HG03354 (cell line): Measurements from ENCODE around the gene PLAC8.
A peak's percentile ranks its signal among the peaks of the same experiment; 100 is the strongest.
"Not testable (repeated sequence)": the region's sequence is repeated elsewhere in the genome, so short reads cannot be mapped to it uniquely, and the experiment has no call there.

Experiments used
- ATAC-seq: cut with Tn5 transposase; IDR thresholded peaks from one replicate; pipeline ENCODE4 v1.9.1; 2021; ENCODE audit warnings: mild to moderate bottlenecking; ENCODE audit not compliant: unreplicated experiment, poor library complexity, severe bottlenecking

The PLAC8 gene, protein sequence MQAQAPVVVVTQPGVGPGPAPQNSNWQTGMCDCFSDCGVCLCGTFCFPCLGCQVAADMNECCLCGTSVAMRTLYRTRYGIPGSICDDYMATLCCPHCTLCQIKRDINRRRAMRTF

GRCh38 chr4:83114576-83114975, at the start of gene PLAC8:
TSS of gene PLAC8 (minus strand) at chr4:83114729. CDS start at chr4:83107921, 6,808 bp downstream.
- ATAC-seq: peak; percentile 42

DNA sequence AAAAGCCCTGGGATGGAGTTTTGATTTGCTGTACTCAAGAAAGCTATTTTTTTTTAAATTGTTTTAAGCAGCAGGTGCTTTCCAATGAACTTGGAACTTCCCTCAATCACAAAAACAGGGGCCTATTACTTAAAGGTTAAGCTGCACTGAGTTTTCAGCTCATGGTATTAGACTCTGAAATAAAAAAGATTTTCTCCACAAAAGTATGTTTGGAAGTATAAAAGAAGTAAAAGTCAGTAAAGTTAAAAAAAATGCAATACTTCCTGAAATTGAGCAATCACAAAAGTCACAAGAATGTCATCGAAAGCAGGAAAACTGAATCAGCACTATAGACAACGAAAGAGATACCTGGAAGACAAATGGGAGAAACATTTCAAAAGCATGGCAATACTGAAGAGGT, 38.9 kb upstream of the PLAC8 start:
- no peak for ATAC-seq

- no peak for ATAC-seq
Observed at GRCh38 chr4:83152746-83153145, 38.2 kb upstream of the PLAC8 start.

DNA sequence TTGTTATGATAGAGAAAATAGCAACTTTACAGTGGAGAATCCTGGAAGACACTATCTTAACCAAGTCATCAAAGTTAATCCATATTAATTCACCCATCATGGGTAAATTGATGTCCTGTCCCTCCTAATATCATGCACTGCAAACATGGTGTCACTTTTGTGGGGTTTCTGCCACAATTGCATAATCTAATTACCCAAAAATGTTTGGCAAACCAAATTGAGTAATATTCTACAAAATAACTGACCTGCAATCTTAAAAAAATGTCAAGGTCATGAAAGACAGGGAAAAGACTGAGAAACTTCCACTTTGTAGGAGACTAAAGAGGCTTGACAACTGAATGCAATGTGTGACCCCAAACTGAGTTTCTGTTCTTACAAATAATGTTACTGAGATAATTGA, 37.1 kb upstream of the PLAC8 start:
- ATAC-seq: no peak

GRCh38 chr4:83150653-83151330, 36.3 kb upstream of the PLAC8 start:
- no peak for ATAC-seq

- ATAC-seq: no peak
Observed at GRCh38 chr4:83149865-83150652, 35.5 kb upstream of the PLAC8 start.

GRCh38 chr4:83146841-83147240, 32.3 kb upstream of the PLAC8 start:
- ATAC-seq: no peak

- not testable (repeated sequence) for ATAC-seq
Observed at GRCh38 chr4:83145776-83146175, 31.2 kb upstream of the PLAC8 start.

DNA sequence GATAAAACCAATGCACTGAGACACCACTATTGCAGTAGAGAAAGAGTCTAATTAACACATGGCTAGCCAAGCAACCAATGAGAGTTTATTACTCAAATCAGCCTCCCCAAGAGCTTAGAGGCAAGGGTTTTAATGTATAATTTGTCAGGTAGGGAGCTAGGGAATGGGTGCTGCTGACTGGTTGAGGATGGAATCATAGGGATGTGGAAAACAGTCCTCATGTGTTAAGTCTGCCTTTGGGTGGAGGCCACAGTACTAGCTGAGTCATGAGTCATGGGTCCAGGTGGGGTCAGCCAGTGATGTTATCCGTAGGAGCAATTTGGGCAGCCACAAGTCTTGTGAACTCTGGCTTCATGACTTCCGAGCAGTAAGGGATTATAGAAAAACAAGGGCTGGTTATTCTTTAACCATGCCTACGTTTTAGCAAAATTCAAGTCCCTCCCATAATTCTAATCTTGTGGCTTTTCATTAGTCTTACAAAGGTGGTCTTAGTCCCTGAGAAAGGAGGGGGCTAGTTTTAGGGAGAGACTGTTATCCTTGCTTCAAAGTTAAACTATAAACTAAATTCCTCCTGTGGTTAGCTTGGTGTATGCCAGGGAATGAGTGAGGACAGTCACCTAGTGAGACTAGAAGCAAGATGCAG, 25.1 kb upstream of the PLAC8 start:
- ATAC-seq: no peak

GRCh38 chr4:83138946-83139345, 24.4 kb upstream of the PLAC8 start:
- ATAC-seq: no peak

DNA sequence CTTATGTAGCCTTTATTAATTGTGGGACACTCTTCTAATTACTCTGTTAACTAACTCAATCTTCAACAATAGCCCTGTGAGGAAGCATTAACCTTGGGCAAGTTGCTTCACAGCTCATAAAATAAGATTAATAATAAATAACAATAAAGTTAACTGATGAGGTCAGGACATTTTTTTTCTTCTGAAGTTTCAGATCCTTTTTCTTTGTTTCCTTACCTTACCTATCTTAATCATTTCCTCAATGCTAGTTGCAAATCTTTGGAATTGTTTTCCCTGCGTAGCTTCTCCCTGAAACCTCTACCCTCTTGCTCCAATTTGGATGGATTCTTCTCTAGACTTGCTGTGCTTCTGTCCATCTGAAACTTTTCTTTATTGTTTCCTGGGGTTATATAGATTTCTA, 17.5 kb upstream of the PLAC8 start:
- no peak for ATAC-seq

DNA sequence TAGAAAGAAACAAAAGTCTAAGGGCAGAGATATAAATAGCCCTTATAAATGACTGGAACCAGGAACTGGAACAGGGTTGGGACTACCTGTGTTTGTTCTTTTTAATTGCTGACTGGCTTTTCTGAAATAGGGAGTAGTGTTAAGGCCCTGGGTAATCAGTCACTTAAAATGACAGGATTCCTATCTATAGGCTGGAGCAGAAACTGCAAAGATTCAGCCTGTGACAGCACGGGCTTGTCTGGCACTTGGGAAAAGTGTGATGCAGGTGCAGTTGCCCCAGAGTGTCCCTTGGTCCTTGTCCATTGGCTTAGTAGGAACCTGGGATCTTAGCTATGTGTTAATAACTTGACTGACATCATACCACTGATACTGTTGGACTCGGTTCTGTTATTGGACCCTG, 14.7 kb upstream of the PLAC8 start:
- ATAC-seq: no peak

DNA sequence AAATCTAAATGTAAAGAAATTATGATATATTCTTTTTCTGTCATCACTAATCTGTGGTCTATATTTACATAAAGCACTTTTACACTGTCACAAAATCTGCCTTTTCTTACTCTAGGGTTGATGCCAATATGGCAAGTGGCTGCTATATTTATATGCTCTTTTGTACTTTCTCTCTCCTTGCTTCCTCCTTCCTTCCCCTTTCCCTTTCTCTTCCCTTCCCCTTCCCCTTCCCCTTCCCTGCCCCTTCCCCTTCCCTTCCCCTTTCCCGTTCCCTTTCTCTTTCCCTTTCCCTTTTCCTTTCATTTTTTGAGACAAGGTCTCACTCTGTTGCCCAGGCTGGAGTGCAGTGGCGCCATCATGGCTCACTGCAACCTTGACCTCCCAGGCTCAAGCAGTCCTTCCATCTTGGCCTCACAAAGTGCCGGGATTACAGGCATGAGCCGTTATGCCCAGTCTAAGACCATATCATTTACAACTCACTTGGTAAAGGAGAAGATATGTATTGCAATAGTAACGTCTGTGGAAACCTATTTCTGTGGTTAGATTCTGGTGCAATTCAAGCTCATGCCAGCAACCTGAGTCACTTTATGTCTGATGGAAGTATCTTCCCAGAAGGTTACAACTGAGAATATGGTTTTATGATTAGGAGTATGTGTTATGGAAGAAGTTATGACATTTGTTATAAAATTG, 13.9 kb upstream of the PLAC8 start:
- no peak for ATAC-seq

DNA sequence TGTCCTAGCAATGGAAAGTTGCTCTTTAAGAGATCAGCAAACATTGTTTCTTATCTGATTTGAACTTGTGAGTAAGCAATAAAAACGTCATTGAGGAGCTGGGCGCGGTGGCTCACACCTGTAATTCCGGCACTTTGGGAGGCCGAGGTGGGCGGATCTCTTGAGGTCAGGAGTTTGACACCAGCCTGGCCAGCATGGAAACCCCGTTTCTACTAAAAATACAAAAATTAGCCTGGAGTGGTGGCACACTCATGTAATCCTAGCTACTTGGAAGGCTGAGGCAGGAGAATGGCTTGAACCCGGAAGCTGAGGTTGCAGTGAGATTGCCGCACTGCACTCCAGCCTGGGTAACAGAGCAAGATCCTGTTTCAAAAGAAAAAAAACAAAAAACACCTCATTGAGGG, 11.2 kb upstream of the PLAC8 start:
- no peak for ATAC-seq

DNA sequence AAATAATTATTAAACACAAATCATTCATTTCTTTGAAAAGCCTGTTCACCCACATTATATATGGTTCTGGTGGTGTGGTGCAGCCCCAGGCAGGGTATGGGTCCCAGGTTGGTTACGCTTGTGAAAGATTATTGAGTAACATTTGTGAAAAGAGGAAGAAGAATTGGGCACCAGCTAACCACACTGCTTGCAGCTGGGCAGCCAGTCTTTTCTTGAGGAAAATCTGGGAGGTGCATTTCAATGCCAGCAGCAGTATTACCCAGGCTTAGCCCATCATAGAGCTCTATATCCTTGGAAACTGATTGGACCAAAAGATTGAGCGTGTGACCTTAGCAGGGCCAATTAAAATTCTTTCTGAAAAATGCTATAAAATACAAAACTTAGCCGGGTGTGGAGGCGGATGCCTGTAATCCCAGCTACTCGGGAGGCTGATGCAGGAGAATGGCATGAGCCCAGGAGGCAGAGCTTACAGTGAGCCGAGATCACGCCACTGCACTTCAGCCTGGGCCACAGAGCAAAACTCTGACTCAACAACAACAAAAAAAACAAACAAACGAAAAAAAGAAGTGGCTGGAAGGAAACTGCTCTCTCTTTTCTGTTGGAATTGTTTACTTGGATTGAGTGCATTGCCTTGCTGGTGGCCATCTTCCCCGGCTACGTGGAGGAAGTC, 9.7 kb upstream of the PLAC8 start:
- ATAC-seq: peak; percentile 71

DNA sequence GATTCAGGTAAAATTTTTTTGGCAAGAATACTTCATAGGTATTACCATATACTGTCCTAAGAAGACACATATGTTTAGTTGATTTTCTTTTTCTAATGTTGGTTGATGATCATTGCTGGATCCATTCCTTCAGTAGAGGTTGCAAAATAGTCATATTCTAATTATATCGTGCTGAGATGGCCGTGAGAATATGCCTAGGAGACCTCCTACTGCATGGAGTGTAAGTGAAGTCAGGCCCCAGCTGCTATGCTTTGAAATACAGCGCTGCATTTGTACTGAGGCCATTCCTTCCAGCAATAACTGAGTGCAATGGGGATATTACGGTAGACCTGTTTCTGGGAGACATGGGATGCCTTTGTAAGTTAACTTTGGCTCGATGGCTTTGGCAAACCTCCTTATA, 6.7 kb upstream of the PLAC8 start:
- no peak for ATAC-seq

DNA sequence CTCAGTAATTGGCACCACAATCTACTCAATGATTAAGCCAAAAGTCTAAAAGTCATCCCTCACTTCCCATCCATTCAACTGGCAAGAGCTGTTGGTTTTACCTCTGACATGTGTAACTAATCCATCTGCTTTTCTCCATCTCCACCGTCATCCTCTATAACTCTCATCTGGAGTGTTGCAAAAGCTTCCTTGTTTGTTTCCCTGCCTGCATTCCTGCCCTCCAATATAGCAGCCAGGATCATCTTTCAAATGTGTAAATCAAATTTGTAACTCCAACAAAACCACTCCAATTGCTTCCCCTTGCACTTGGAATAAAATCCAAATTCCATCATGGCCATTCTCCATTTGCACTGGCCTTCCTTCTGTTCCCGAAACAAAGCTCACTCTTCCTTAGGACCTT, 4.3 kb upstream of the PLAC8 start:
- no peak for ATAC-seq

DNA sequence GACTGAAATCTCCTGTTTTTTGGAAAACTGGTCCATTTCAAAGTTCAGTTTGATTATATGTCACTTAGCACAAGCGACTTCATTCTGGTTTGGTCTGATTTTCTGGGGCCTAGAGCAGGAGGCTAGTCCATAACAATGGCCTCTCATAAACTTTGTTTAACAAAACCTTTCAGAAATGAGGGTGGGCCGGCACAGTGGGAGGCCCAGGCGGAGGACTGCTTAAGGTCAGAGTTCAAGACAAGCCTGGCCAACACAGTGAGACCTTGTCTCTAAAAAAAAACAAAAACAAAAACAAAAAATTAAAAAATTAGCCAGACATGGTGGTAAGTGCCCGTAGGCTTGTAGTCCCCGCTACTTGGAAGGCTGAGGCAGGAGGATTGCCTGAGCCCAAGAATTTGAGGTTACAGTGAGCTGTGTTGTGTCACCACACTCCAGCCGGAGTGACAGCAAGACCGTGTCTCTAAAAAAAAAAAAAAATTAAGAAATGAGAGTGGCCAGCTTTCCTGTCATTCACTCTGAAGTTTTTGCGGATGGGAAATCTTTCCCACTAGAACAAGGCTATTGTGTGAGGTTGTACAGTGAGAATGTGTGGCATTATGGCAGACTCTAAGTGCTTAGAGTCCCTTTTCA, 1.2 kb upstream of the PLAC8 start:
- no peak for ATAC-seq

GRCh38 chr4:83115000-83115399, 471 bp upstream of the PLAC8 start:
- ATAC-seq: no peak
